CMK (cell line): ENCODE data around the gene AGT.

Experiments used
- DNase-seq: peaks from one replicate; pipeline ENCODE4 v3.0.0-alpha.2; 2010; ENCODE audit warnings: low read depth

The AGT gene

GRCh38 chr1:230713915-230714764 lies at the start of gene AGT:
Gene AGT, minus strand, starts transcription at chr1:230714122. Its CDS starts 3,299 bp downstream, at chr1:230710823.
- no peak for DNase-seq

DNA sequence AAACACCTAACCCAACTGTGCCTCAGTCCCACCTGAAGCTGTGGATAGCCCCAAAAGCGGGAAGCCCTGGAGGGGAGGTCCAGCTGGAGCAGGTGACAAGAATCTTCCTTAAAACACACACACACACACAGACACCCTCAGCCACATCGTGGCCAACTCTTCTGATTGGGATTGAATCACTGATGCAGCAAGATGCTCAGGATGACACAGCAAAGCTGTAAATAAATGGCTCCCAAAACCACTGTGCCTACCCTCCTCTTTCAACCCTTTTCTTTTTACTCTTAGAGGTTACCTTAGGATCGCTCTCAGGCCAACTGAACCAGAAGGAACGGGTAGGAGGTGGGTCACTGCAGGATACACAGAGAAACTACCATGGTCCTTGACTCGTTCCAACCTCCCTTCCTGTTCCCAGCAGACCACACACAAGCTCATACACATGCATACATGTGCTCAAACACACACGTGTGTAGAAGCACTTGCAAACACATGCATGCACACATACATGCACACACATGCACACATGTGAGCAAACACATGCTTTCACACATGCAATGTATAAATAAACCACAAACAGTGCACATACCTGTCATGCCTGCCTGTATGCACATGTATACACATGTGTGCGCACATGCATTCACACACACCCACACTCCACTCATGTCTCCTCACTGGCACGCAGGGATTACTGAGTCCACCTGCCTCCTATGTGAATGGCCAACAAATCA lies 47.7 kb upstream of the AGT start:
- DNase-seq: no peak

DNA sequence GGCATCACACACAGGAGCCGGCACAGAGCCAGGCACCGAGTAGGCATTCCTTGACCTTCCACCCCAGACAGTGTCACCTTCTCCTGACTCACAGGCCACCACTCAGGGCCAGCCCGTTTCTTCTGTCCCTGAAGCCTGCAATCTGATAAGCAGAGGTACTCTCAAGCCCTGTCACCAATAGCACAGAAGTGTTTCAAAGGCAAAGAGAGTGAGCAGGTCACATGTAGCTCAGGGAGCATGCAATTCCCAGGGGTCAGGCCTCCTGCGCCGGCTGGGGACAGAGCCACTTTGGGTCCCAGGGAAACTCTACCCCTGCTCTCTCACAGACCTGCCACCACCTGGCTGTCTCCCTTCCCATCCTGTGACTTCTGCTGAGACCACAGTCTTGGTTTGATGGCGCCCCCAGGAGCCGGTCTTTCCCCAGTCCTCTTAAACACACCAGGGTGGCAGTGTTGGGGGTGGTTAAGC lies 46.5 kb upstream of the AGT start:
- DNase-seq: no peak

- DNase-seq: no peak
Measured at GRCh38 chr1:230759369-230760065, 45.6 kb upstream of the AGT start.

DNA sequence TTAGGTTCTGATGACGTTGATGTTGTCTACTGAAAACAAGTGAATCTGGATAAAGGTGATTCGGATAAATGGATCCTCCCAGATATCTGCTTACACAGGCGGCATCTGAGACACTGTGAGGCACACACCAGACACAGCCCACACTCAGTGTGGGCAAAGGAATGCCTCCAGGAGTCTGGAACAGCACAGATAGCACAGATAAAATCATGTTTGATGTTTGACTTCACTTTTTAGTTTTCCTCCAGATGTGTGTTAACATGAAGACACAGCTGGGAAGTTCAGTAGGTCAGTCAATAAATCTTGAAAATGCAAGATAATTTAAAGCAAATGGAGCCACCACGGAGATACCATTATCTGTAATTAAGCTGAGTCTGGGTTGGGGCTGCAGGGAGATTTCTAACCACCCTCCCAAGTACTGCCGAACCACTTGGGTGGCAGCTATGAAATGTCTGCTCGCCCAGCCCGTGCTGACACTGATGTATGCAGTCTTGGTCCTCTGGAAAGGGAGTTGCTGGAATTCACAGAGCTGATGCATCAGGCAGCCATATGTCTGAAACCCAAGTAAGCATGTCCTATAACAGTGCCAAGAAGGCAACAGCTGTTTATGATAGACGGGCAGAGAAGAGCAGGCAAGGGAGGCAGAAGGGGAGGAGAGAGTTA lies 44.9 kb upstream of the AGT start:
- DNase-seq: no peak

DNA sequence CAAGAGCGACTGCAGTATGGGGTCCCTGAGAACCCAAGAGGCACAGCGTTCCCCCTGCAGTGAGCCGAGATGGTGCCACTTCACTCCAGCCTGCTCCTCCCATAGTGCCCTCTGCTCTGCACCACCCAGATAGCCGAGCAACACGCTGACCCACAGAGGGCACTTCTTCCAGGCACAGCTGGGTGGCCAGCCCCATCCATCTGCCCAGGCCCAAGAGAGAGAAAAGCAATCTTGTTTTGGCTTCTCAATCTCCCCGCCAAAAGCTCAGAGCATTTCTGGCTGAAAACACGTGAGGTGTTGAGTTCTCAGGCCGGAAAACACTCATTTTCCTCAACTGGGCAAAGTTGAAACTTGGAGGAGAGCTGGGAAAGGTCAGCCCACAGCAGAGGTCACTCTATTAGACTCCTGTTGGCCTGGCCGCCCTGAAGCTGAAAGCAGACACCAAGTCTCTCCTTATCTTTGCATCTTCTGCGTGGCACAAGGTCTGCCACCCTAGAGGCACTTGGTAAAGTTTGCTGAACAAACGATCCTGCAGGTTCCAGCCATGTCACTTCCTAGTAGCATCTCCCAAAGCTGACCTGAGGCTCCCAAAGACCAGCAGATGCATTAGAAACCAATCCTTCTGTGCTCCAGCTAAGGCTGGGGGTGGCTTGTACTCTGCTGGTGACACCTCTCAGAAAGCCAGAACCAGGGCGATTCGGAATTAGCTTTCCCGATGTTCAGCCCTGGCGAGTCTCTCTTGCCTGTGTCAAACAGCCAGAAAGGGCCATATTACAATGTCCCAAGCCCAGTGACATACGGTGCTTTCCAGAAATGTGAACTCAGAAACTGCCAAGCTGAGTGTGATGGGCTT lies 44.2 kb upstream of the AGT start:
- no peak for DNase-seq

DNA sequence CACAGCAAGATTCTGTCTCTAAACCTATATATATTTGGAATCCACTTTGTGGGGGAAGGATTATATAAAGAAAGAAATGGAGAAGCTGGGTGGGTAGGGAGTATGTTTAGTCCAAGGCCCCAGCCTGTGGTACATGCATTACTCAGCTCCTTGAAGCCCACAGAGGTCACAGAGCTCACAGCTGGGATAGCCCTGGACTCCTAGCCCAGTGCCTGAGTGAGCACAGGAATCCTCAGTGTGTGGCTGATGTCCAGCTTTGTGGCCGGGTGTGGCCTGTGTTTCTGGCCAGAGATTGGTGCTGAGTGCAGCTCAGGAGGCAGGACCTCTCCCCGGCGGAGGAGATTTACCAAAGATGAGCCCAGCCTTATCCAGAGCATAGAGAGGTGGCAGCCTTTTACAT lies 40.9 kb upstream of the AGT start:
- DNase-seq: no peak

- no peak for DNase-seq
Measured at GRCh38 chr1:230753586-230754251, 39.8 kb upstream of the AGT start.

DNA sequence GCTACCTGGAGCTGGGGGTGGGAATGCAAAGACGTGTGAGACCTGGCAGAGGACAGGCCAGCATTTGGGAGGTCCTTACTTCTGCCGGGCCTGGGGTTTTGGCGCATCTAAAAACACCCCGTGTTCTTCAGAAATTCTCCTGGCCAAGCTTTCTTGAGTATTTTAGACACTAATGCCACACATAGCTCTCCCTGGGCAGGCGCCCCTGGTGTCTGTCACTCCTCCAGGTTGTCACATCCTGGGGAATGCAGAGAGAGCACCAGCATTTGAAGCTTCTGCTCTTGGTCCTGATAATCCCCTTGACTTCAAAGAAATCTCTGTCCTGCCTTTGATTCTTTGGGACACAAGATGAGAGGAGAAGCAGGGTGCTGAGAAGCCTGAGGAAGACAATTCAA lies 39.3 kb upstream of the AGT start:
- DNase-seq: no peak

DNA sequence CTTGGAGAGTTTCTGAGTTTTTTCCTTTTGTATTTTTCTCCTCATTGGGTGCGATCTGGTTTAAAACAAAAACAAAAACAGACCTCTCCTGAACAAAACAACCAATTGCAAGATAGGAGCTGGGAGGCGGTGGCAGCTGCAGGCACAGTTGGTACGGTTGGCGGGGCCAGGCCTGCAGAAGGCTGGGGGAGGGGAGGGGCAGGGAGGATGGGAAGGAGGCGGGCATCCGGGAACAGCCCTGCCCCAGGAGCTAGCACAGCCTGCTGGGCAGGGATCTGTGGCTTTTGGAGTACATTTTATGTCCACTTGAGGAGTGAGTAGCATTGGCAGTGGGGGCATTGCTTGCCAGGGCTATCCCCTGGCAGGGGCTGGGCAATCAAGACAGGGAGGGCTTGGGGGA lies 38.5 kb upstream of the AGT start:
- DNase-seq: no peak

GRCh38 chr1:230750986-230751625 lies 37.2 kb upstream of the AGT start:
- no peak for DNase-seq

GRCh38 chr1:230750576-230750975 lies 36.7 kb upstream of the AGT start:
- DNase-seq: no peak

DNA sequence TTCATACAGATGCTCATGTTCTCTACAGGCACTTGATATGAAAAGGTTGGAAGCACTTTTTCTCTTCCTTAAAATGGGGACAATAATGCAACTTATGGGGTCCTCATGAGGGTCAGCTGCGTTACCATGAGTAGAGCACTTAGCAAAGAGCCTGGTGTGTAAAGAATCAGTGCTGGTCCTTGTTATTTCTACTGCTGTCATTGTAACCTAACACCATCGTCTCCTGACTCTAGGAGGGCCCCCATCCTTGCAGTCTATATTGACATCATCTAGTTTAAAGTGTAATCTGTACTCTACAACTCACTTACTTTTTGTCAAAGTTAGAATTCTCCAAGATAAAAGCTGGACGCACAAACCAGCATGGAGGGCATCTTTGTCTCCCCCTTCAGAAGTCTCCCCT lies 35.7 kb upstream of the AGT start:
- DNase-seq: no peak

- no peak for DNase-seq
Measured at GRCh38 chr1:230749150-230749549, 35.2 kb upstream of the AGT start.

- DNase-seq: no peak
Measured at GRCh38 chr1:230747890-230748800, 34.2 kb upstream of the AGT start.

DNA sequence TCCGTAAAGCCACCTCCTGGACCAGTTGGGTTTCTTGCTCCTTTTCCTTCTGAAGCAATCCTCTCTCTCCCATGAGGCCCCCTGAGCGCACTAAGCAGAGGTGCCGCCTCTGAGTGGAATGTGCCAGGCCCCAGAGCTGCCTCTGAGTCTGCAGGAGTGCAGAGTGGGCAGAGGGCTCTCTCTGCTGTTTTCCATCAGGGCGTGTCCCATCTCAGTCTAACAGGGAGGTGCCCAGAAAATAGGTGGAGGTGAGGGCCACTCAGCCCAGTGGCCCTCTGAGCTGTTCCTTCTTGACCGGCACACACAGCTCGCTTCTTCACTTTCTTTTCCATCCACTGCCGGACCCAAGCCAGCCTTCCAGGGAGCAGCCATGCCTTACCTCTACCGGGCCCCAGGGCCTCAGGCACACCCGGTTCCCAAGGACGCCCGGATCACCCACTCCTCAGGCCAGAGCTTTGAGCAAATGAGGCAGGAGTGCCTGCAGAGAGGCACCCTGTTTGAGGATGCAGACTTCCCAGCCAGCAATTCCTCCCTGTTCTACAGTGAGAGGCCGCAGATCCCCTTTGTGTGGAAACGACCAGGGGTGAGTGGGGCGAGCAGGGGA lies 33.3 kb upstream of the AGT start, which contains the start of gene CAPN9:
TSS of gene CAPN9 (plus strand) at position 262 of the 604 bp plus-strand sequence. CDS start at position 371, 109 bp downstream.
- DNase-seq: no peak

DNA sequence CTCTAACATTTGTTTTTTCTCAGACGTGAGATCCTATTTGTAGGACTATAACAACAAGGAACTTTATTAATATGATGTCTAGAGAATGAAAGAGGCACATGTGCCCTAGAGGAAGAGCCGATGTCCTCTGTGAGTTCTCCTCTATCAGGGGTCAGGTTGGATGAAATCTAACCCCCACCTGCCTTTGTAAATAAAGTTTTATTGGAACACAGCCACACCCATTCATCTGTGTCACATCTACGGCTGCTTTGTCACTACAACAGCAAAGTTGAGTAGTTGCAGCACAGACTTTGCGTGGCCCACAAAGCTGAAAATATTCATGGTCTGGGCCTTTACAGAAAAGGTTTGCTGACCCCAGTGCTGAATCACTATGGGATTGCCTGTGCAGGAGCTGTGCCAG lies 32.7 kb upstream of the AGT start:
- no peak for DNase-seq

- DNase-seq: no peak
Measured at GRCh38 chr1:230745071-230745470, 31.1 kb upstream of the AGT start.

DNA sequence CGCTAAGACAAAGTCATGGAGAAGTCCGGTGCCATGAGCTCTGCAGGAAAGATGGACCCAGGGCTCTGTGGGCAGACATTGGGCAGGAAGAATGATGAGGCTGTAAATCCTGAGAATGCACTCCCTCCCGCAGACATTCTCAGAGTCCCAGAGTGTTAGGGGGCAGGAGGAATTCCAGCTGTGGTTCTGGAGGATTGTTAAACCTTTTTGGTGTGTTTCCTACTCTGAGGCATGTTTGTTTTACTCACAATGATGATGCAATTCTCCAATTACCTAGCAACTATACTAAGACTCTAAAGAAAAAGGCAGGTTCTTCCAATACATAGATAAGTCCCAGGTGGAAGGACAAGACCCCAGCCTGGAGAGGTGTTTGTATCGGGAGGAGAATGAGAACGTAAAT lies 30.5 kb upstream of the AGT start:
- no peak for DNase-seq
